VCaP (cell line): Measurements from ENCODE around the gene SLC43A1.

Source experiments
- H3K27ac ChIP-seq: fragments of 450-650 bp; 2 replicates; pipeline ENCODE4 v1.5.1; 2017
- TF ChIP-seq, protein P1 (sequence below): fragments of 450-650 bp; conservative IDR thresholded peaks from 2 replicates; pipeline ENCODE4 v1.5.1; 2017; ENCODE audit warnings: mild to moderate bottlenecking, moderate library complexity

SLC43A1 gene

DNA sequence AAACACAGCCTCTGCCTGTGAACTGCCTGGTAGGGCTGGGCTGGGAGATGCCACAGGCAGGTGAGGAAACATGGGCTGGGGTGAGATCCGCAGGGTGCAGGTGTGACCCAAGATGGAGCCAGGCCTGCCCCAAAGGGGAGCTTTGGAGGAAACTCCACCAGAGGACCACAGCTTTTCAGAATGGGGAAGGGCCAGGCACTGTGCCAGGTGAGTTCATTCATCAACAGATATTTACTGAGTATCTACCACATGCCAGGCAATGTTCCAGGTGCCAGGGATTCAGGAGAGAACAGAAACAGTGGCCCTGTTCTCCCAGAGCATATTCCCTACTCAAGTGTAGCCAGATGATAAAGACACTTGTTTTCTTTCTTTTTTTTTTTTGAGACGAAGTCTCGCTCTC is 44.0 kb downstream of the SLC43A1 start:
- H3K27ac ChIP-seq: no peak overlapping the region
- TF ChIP-seq, protein P1, sequence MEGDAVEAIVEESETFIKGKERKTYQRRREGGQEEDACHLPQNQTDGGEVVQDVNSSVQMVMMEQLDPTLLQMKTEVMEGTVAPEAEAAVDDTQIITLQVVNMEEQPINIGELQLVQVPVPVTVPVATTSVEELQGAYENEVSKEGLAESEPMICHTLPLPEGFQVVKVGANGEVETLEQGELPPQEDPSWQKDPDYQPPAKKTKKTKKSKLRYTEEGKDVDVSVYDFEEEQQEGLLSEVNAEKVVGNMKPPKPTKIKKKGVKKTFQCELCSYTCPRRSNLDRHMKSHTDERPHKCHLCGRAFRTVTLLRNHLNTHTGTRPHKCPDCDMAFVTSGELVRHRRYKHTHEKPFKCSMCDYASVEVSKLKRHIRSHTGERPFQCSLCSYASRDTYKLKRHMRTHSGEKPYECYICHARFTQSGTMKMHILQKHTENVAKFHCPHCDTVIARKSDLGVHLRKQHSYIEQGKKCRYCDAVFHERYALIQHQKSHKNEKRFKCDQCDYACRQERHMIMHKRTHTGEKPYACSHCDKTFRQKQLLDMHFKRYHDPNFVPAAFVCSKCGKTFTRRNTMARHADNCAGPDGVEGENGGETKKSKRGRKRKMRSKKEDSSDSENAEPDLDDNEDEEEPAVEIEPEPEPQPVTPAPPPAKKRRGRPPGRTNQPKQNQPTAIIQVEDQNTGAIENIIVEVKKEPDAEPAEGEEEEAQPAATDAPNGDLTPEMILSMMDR: no peak

DNA sequence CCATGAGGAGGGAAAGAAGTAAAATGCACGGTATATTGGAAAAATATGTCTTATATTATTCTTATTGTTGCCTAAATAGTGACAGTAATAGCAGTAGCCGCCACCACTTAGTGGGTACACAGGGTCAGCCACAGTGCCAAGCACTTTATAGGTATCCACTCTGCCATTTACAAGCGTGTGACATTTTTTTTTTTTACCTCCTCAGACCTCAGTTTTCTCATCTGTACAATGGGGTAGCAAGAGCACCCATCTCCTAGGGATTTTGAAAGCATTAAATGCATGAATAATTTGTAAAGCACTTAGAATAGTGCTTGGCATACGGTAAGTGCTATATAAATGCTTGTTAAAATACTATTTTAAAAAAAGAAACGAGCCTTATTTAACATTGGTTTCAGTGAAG is 46.2 kb downstream of the SLC43A1 start:
- TF ChIP-seq, protein P1: no peak
- no peak overlapping the region for H3K27ac ChIP-seq

- TF ChIP-seq, protein P1: no peak
- H3K27ac ChIP-seq: peak overlapping the region; percentile 60
Observed at GRCh38 chr11:57468276-57468675, 47.2 kb downstream of the SLC43A1 start.

DNA sequence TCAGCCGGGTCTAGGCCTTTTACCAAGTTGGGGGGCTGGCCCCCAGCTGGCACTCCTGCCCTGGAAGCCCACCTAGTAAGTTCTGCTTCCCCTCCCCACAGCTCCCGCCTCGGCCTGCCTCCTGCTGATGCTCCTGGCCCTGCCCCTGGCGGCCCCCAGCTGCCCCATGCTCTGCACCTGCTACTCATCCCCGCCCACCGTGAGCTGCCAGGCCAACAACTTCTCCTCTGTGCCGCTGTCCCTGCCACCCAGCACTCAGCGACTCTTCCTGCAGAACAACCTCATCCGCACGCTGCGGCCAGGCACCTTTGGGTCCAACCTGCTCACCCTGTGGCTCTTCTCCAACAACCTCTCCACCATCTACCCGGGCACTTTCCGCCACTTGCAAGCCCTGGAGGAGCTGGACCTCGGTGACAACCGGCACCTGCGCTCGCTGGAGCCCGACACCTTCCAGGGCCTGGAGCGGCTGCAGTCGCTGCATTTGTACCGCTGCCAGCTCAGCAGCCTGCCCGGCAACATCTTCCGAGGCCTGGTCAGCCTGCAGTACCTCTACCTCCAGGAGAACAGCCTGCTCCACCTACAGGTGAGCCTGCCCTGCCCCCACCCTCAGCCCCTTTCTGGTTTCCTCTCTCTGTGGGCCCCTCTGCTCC is 47.9 kb downstream of the SLC43A1 start:
- TF ChIP-seq, protein P1: no peak
- H3K27ac ChIP-seq: peak overlapping the region; percentile 60

DNA sequence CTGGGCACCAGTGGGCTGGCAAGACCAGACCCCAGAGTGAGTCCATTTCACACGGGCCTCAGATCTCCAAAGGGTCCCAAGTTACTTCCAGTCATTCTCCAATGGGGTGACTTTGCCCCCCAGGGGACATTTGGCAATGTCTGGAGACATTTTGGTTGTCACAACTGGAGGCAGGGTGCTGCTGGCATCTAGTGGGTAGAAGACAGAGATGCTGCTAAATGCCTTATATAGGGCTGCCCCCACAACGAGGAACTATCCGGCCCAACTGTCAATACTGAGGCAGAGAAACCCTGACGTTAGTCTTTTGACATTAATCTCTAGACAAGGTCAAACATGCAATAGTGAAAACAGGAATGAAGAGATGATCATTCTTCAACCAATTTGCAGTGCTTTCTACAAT is 48.8 kb downstream of the SLC43A1 start:
- TF ChIP-seq, protein P1: no peak
- peak overlapping the region; percentile 60 for H3K27ac ChIP-seq

DNA sequence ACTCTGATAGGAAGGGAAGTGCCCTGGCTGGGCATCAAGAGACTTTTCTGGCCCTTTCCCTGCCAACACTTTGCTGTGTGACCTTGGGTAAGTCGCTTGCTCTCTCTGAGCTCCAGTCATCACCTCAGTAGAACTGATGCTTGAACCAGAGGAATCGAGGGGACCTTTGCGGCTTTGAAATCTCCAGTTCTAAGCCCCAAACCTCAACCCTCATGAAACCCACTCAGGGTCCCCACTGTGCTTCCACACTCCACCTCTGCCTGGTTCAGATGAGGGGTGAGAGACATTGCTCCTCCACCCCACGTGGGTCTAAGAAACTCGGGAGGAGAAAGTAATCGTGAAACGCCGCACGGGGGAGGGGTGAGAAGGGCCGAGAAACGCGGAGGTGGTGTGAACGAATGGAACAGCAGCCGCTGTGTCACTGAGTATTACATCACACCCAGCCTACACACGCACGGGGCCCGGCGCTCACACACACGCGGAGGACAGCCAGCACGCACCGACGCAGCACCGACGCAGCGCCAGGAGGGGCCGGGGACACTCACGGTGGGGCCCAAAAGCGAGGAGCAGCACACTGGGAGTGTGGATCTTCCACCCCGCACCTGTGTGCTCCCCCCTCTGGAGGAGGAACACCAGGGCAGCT is 50.8 kb downstream of the SLC43A1 start:
- TF ChIP-seq, protein P1: no peak
- H3K27ac ChIP-seq: no peak overlapping the region

- no peak overlapping the region for H3K27ac ChIP-seq
- TF ChIP-seq, protein P1: no peak
Observed at GRCh38 chr11:57463671-57464538, 51.6 kb downstream of the SLC43A1 start.
